LNCaP clone FGC (cell line): ENCODE results near the gene MSMB.
A peak's percentile ranks its signal among the peaks of the same experiment; 100 is the strongest.

ENCODE experiments used
- DNase-seq: peaks from one replicate; pipeline ENCODE4 v3.0.0-alpha.2; 2011; ENCODE audit warnings: low read depth
- H3K4me3 ChIP-seq: 2 replicates; pipeline ENCODE4 v1.5.1; 2011; ENCODE audit warnings: mild to moderate bottlenecking, low read depth, low read length, control low read depth
- CTCF ChIP-seq: IDR thresholded peaks from 2 replicates; pipeline ENCODE4 v1.5.1; 2012; ENCODE audit warnings: mild to moderate bottlenecking; ENCODE audit not compliant: control insufficient read depth, insufficient read depth; ENCODE audit errors: extremely low read depth

MSMB gene

GRCh38 chr10:46048152-46048551, 2.1 kb upstream of the MSMB start:
- 0 out of 2 replicates have a peak, but pooled peaks have one; percentile 17 for TF ChIP-seq CTCF
- peak; percentile 92 for DNase-seq
- H3K4me3 ChIP-seq = no peak overlapping the region

- no peak for DNase-seq
- no peak for TF ChIP-seq CTCF
- no peak overlapping the region for H3K4me3 ChIP-seq
Observed at GRCh38 chr10:46042527-46042926, 3.5 kb downstream of the MSMB start.

- TF ChIP-seq CTCF = no peak
- H3K4me3 ChIP-seq = no peak overlapping the region
- no peak for DNase-seq
Observed at GRCh38 chr10:46040004-46040403, 6.1 kb downstream of the MSMB start.

- H3K4me3 ChIP-seq = no peak overlapping the region
- no peak for TF ChIP-seq CTCF
- no peak for DNase-seq
Observed at GRCh38 chr10:46037107-46037825, 8.8 kb downstream of the MSMB start.

- no peak for TF ChIP-seq CTCF
- DNase-seq = no peak
- no peak overlapping the region for H3K4me3 ChIP-seq
Observed at GRCh38 chr10:46035923-46036849, 9.9 kb downstream of the MSMB start.

- no peak overlapping the region for H3K4me3 ChIP-seq
- no peak for DNase-seq
- TF ChIP-seq CTCF = no peak
Observed at GRCh38 chr10:46033602-46034011, 12.5 kb downstream of the MSMB start.
